HEK293 (cell line): Measurements from ENCODE around the gene FGFR2.

Experiments
- CTCF ChIA-PET: fragments of 350-600 bp; formaldehyde crosslinking; extraction: SDS; loops from one replicate; lab custom pipeline; 2021; ENCODE audit warnings: antibody characterized with exemption; lab: Yijun Ruan, JAX
- POLR2A ChIA-PET: fragments of 300-600 bp; formaldehyde crosslinking; extraction: SDS; loops from one replicate; lab custom pipeline; 2020; ENCODE audit warnings: antibody characterized with exemption, inconsistent platforms; lab: Yijun Ruan, JAX
- H3K27ac ChIP-seq: fragments of 200-500 bp; sonication (Bioruptor generic); 2 replicates; pipeline ENCODE4 v1.5.1; 2014; ENCODE audit warnings: low read depth, low read length, control low read depth, inconsistent platforms; ENCODE audit errors: extremely low read depth
- H3K36me3 ChIP-seq, 2 experiments: fragments of 200-500 bp in 1 of 2; sonication (Bioruptor generic) in 1 of 2; 1 replicate in 1 of 2; 2 replicates in 1 of 2; pipeline ENCODE4 v1.5.1; 2014 to 2017; ENCODE audit warnings: inconsistent platforms in 2 of 2, low read length in 2 of 2; ENCODE audit not compliant: control insufficient read depth in 2 of 2, insufficient read depth in 1 of 2
- H3K4me1 ChIP-seq: fragments of 200-500 bp; sonication (Bioruptor generic); 2 replicates; pipeline ENCODE4 v1.5.1; 2014; ENCODE audit warnings: mild to moderate bottlenecking, low read length, inconsistent platforms; ENCODE audit not compliant: control insufficient read depth, insufficient read depth
- H3K4me3 ChIP-seq: 2 replicates; pipeline ENCODE4 v1.5.1; 2011; ENCODE audit warnings: low read depth, mild to moderate bottlenecking, control low read depth, low read length, moderate library complexity
- H3K9me3 ChIP-seq: fragments of 200-500 bp; sonication (Bioruptor generic); 2 replicates; pipeline ENCODE4 v1.5.1; 2014; ENCODE audit warnings: low read depth, low read length, inconsistent platforms; ENCODE audit not compliant: control insufficient read depth, insufficient read depth
- SCRT2 ChIP-seq: fragments of 450-650 bp; formaldehyde crosslinking; IDR thresholded peaks from 2 replicates; pipeline ENCODE4 v1.5.1; 2016; ENCODE audit warnings: missing biosample characterization, missing genetic modification characterization
- ZBTB20 ChIP-seq: fragments of 450-650 bp; formaldehyde crosslinking; IDR thresholded peaks from 2 replicates; pipeline ENCODE4 v1.5.1; 2016; ENCODE audit warnings: missing biosample characterization, missing genetic modification characterization
- ZNF121 ChIP-seq: fragments of 450-650 bp; formaldehyde crosslinking; IDR thresholded peaks from 2 replicates; pipeline ENCODE4 v1.5.1; 2016; ENCODE audit warnings: missing biosample characterization, missing genetic modification characterization
- ZNF175 ChIP-seq: fragments of 450-650 bp; formaldehyde crosslinking; IDR thresholded peaks from 2 replicates; pipeline ENCODE4 v1.5.1; 2016; ENCODE audit warnings: missing biosample characterization, missing genetic modification characterization
- ZNF2 ChIP-seq: fragments of 450-650 bp; formaldehyde crosslinking; IDR thresholded peaks from 2 replicates; pipeline ENCODE4 v1.5.1; 2016; ENCODE audit warnings: missing biosample characterization, missing genetic modification characterization
- ZNF274 ChIP-seq, 2 experiments: fragments of 200-500 bp in 1 of 2; fragments of 450-650 bp in 1 of 2; sonication (Bioruptor generic) in 1 of 2; formaldehyde crosslinking in 1 of 2; IDR thresholded peaks; 2 replicates each; pipeline versions ENCODE4 v1.5.1 to v1.6.1; 2014 to 2016; ENCODE audit warnings: borderline replicate concordance in 1 of 2, inconsistent platforms in 1 of 2, low read length in 1 of 2, missing biosample characterization in 1 of 2, missing genetic modification characterization in 1 of 2
- TF ChIP-seq, protein P1 (sequence below): fragments of 450-650 bp; formaldehyde crosslinking; IDR thresholded peaks from 2 replicates; pipeline ENCODE4 v1.5.1; 2017; ENCODE audit warnings: missing biosample characterization, missing genetic modification characterization
- TF ChIP-seq, protein P2 (sequence below): fragments of 450-650 bp; formaldehyde crosslinking; IDR thresholded peaks from 2 replicates; pipeline ENCODE4 v1.5.1; 2016; ENCODE audit warnings: missing biosample characterization, missing genetic modification characterization
- TF ChIP-seq, protein P3 (sequence below): fragments of 450-650 bp; formaldehyde crosslinking; IDR thresholded peaks from 2 replicates; pipeline ENCODE4 v1.5.1; 2016; ENCODE audit warnings: missing biosample characterization, missing genetic modification characterization
- TF ChIP-seq, protein P4 (sequence below): fragments of 450-650 bp; formaldehyde crosslinking; IDR thresholded peaks from 2 replicates; pipeline ENCODE4 v1.5.1; 2016; ENCODE audit warnings: missing biosample characterization, missing genetic modification characterization
- TF ChIP-seq, protein P5 (sequence below): fragments of 450-650 bp; formaldehyde crosslinking; IDR thresholded peaks from 2 replicates; pipeline ENCODE4 v1.5.1; 2017; ENCODE audit warnings: missing biosample characterization, missing genetic modification characterization
- TF ChIP-seq, protein P6 (sequence below): fragments of 450-650 bp; formaldehyde crosslinking; IDR thresholded peaks from 2 replicates; pipeline ENCODE4 v1.5.1; 2016; ENCODE audit warnings: missing biosample characterization, missing genetic modification characterization
- TF ChIP-seq, protein P7 (sequence below): fragments of 450-650 bp; formaldehyde crosslinking; IDR thresholded peaks from 2 replicates; pipeline ENCODE4 v1.5.1; 2016; ENCODE audit warnings: missing biosample characterization, missing genetic modification characterization

FGFR2 gene

DNA sequence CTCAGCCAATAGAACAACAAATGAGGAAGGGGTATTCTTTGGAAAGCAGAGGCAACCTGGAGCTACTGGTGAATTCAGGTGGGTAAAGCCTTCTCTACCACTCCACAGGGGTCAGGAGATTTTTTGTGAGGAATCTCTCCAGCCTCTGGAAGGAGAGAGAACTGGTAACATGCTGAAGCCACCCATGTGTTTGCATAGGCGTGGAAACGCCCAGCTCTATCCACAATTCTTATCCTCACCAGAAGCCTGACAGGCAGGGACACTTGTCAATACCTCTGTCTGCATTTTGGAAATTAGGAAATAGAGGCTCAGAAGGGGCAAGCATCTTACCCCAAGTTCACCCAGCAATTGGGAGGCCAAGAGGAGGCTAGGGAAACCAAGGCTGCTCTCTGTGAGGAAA, 133.7 kb downstream of the FGFR2 start (continued):
- TF ChIP-seq, protein P1, sequence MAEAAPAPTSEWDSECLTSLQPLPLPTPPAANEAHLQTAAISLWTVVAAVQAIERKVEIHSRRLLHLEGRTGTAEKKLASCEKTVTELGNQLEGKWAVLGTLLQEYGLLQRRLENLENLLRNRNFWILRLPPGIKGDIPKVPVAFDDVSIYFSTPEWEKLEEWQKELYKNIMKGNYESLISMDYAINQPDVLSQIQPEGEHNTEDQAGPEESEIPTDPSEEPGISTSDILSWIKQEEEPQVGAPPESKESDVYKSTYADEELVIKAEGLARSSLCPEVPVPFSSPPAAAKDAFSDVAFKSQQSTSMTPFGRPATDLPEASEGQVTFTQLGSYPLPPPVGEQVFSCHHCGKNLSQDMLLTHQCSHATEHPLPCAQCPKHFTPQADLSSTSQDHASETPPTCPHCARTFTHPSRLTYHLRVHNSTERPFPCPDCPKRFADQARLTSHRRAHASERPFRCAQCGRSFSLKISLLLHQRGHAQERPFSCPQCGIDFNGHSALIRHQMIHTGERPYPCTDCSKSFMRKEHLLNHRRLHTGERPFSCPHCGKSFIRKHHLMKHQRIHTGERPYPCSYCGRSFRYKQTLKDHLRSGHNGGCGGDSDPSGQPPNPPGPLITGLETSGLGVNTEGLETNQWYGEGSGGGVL (tag by site-specific recombination): no peak
- TF ChIP-seq ZNF2: no peak

DNA sequence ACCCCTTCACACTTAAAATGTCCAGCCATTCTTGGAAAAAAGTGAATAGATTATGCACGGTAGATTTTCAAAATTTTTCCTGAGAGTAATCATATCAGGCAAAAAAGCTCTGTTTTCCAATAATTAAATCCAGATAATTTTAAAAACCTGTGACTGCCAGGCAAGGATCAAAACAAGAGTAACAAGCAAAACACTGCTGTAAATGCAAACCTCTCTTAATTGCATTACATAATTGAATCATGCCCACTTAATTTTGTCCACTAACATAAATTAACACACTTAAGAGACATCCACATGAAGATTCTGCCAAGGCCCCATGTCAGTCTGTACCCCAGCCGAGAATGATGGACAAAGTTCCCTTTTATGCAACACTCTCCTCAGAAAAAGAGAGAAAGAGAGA, 135.3 kb downstream of the FGFR2 start:
- H3K27ac ChIP-seq: no peak overlapping the region
- CTCF ChIA-PET: no interaction called here
- TF ChIP-seq, protein P2, sequence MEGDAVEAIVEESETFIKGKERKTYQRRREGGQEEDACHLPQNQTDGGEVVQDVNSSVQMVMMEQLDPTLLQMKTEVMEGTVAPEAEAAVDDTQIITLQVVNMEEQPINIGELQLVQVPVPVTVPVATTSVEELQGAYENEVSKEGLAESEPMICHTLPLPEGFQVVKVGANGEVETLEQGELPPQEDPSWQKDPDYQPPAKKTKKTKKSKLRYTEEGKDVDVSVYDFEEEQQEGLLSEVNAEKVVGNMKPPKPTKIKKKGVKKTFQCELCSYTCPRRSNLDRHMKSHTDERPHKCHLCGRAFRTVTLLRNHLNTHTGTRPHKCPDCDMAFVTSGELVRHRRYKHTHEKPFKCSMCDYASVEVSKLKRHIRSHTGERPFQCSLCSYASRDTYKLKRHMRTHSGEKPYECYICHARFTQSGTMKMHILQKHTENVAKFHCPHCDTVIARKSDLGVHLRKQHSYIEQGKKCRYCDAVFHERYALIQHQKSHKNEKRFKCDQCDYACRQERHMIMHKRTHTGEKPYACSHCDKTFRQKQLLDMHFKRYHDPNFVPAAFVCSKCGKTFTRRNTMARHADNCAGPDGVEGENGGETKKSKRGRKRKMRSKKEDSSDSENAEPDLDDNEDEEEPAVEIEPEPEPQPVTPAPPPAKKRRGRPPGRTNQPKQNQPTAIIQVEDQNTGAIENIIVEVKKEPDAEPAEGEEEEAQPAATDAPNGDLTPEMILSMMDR (tag by site-specific recombination): no peak
- TF ChIP-seq, protein P3, sequence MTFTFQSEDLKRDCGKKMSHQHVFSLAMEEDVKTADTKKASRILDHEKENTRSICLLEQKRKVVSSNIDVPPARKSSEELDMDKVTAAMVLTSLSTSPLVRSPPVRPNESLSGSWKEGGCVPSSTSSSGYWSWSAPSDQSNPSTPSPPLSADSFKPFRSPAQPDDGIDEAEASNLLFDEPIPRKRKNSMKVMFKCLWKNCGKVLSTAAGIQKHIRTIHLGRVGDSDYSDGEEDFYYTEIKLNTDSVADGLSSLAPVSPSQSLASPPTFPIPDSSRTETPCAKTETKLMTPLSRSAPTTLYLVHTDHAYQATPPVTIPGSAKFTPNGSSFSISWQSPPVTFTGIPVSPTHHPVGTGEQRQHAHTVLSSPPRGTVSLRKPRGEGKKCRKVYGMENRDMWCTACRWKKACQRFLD (tag by site-specific recombination): no peak
- TF ChIP-seq, protein P4, sequence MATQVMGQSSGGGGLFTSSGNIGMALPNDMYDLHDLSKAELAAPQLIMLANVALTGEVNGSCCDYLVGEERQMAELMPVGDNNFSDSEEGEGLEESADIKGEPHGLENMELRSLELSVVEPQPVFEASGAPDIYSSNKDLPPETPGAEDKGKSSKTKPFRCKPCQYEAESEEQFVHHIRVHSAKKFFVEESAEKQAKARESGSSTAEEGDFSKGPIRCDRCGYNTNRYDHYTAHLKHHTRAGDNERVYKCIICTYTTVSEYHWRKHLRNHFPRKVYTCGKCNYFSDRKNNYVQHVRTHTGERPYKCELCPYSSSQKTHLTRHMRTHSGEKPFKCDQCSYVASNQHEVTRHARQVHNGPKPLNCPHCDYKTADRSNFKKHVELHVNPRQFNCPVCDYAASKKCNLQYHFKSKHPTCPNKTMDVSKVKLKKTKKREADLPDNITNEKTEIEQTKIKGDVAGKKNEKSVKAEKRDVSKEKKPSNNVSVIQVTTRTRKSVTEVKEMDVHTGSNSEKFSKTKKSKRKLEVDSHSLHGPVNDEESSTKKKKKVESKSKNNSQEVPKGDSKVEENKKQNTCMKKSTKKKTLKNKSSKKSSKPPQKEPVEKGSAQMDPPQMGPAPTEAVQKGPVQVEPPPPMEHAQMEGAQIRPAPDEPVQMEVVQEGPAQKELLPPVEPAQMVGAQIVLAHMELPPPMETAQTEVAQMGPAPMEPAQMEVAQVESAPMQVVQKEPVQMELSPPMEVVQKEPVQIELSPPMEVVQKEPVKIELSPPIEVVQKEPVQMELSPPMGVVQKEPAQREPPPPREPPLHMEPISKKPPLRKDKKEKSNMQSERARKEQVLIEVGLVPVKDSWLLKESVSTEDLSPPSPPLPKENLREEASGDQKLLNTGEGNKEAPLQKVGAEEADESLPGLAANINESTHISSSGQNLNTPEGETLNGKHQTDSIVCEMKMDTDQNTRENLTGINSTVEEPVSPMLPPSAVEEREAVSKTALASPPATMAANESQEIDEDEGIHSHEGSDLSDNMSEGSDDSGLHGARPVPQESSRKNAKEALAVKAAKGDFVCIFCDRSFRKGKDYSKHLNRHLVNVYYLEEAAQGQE (tag by site-specific recombination): no peak
- TF ChIP-seq, protein P5, sequence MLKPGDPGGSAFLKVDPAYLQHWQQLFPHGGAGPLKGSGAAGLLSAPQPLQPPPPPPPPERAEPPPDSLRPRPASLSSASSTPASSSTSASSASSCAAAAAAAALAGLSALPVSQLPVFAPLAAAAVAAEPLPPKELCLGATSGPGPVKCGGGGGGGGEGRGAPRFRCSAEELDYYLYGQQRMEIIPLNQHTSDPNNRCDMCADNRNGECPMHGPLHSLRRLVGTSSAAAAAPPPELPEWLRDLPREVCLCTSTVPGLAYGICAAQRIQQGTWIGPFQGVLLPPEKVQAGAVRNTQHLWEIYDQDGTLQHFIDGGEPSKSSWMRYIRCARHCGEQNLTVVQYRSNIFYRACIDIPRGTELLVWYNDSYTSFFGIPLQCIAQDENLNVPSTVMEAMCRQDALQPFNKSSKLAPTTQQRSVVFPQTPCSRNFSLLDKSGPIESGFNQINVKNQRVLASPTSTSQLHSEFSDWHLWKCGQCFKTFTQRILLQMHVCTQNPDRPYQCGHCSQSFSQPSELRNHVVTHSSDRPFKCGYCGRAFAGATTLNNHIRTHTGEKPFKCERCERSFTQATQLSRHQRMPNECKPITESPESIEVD: no peak
- TF ChIP-seq ZBTB20 (tag by site-specific recombination) (no peak), ZNF274 (IDR thresholded peaks at IDR 0.05; ENCODE audit: low read length) (no peak), ZNF274 (tag by site-specific recombination; IDR thresholded peaks at IDR 0.05; ENCODE audit: borderline replicate concordance) (no peak), ZNF175 (tag by site-specific recombination) (no peak), SCRT2 (tag by site-specific recombination) (no peak), ZNF121 (no peak)
- TF ChIP-seq, protein P6, sequence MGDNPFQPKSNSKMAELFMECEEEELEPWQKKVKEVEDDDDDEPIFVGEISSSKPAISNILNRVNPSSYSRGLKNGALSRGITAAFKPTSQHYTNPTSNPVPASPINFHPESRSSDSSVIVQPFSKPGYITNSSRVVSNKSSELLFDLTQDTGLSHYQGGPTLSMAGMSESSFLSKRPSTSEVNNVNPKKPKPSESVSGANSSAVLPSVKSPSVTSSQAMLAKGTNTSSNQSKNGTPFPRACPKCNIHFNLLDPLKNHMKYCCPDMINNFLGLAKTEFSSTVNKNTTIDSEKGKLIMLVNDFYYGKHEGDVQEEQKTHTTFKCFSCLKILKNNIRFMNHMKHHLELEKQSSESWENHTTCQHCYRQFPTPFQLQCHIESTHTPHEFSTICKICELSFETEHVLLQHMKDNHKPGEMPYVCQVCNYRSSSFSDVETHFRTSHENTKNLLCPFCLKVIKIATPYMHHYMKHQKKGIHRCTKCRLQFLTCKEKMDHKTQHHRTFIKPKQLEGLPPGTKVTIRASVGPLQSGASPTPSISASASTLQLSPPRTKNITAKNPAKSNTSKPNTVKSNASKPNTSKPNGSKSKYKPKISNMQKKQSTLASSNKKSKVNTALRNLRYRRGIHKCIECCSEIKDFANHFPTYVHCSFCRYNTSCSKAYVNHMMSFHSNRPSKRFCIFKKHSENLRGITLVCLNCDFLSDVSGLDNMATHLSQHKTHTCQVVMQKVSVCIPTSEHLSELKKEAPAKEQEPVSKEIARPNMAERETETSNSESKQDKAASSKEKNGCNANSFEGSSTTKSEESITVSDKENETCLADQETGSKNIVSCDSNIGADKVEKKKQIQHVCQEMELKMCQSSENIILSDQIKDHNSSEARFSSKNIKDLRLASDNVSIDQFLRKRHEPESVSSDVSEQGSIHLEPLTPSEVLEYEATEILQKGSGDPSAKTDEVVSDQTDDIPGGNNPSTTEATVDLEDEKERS (tag by site-specific recombination): no peak
- TF ChIP-seq, protein P7, sequence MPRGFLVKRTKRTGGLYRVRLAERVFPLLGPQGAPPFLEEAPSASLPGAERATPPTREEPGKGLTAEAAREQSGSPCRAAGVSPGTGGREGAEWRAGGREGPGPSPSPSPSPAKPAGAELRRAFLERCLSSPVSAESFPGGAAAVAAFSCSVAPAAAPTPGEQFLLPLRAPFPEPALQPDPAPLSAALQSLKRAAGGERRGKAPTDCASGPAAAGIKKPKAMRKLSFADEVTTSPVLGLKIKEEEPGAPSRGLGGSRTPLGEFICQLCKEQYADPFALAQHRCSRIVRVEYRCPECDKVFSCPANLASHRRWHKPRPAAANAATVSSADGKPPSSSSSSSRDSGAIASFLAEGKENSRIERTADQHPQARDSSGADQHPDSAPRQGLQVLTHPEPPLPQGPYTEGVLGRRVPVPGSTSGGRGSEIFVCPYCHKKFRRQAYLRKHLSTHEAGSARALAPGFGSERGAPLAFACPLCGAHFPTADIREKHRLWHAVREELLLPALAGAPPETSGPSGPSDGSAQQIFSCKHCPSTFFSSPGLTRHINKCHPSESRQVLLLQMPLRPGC: no peak
- TF ChIP-seq, all 188 proteins: peak for 0
- Histone ChIP-seq H3K4me1 (no peaks in the 10 kb centered on the region), H3K4me3 (no peak overlapping the region), H3K9me3 (no peaks in the 10 kb centered on the region), H3K36me3 (no peaks in the 10 kb centered on the region)
- POLR2A ChIA-PET: no interaction called here
